K562 (cell line): ENCODE data around the gene SRRT. TPM values are rescaled to one million over a fixed set of nuclear protein-coding genes. Genes with fewer than 3 reads are reported as not detected.

Experiments
- EGR1 ChIP-seq: fragments of 450-650 bp; conservative IDR thresholded peaks from 2 replicates; pipeline ENCODE4 v1.6.1; 2017; ENCODE audit warnings: mild to moderate bottlenecking
- KAT7 ChIP-seq: sonication (generic); formaldehyde crosslinking; IDR thresholded peaks from 2 replicates; pipeline ENCODE4 v1.8.0; 2022; ENCODE audit warnings: missing genetic modification reagents, mild to moderate bottlenecking, borderline replicate concordance
- MGA ChIP-seq: fragments of 450-650 bp; IDR thresholded peaks from 2 replicates; pipeline ENCODE4 v1.6.1; 2016; ENCODE audit warnings: mild to moderate bottlenecking, moderate library complexity
- STAG1 ChIP-seq: sonication (generic); formaldehyde crosslinking; IDR thresholded peaks from 2 replicates; pipeline ENCODE4 v1.5.0; 2020; ENCODE audit warnings: missing genetic modification reagents, borderline replicate concordance
- THAP7 ChIP-seq: fragments of 250-450 bp; sonication (Bioruptor Pico); IDR thresholded peaks from 2 replicates; pipeline ENCODE4 v1.5.0; 2021
- ZNF518B ChIP-seq: fragments of 250-450 bp; sonication (Bioruptor Pico); IDR thresholded peaks from 2 replicates; pipeline ENCODE4 v1.5.0; 2021; ENCODE audit warnings: mild to moderate bottlenecking, moderate library complexity
- ZNF780A ChIP-seq: fragments of 250-450 bp; sonication (Bioruptor Pico); IDR thresholded peaks from 2 replicates; pipeline ENCODE4 v1.5.0; 2021; ENCODE audit warnings: mild to moderate bottlenecking
- polyA plus RNA-seq, 8 experiments: library from polyadenylated mRNA; depleted of rRNA in 4 of 8; stranded (reverse) in 5 of 8; unstranded in 3 of 8; fragments of >200 nt; fragmentation: Nextera tagmentation in 2 of 8; fragmentation: Illumina TruSeq in 1 of 8; extraction: Ambion mirVana in 2 of 8; extraction: Trizol in 1 of 8; gene quantifications; 2 replicates each; pipeline versions ENCODE4 v1.2.1 to v1.2.3, GENCODE V29; 2011 to 2014; ENCODE audit warnings: inconsistent platforms in 1 of 8, missing spikeins in 1 of 8
- total RNA-seq, 7 experiments: library from RNA; depleted of rRNA in 6 of 7; stranded (reverse); fragments of >200 nt in 6 of 7; fragmentation: Illumina TruSeq in 2 of 7; extraction: Trizol in 2 of 7; gene quantifications; 2 replicates each; pipeline versions ENCODE4 v1.2.1 to v1.2.3, GENCODE V29; 2011 to 2021; ENCODE audit warnings: low replicate concordance in 1 of 7

The SRRT gene
- total and polyA plus RNA-seq, 9 of the 15 experiments (the other 6 are each of a cell fraction or from before 2014, with no cell fraction given): 10.3 to 263 (median 84.4) TPM

GRCh38 chr7:100867040-100867775 is 7.7 kb upstream of the SRRT start, which contains the start of gene TRIP6 (continued):
- peak; percentile 97 for TF ChIP-seq MGA
- peak; percentile 83 for TF ChIP-seq EGR1
- TF ChIP-seq ZNF780A (CRISPR knock-in tag): no peak
- 0 out of 2 replicates have a peak, but pooled peaks have one; percentile 21 for TF ChIP-seq KAT7 (CRISPR knock-in tag)
- TF ChIP-seq ZNF518B (CRISPR knock-in tag): no peak
- no peak for TF ChIP-seq STAG1
- no peak for TF ChIP-seq THAP7 (CRISPR knock-in tag)
